Activated CD4-positive, alpha-beta T cell treated with anti-CD3 and anti-CD28 coated beads, Interleukin-2, amount 10 ng/mL, durations not matched to agents 7 days and 5 days (primary cell): ENCODE data around the gene TMEM89. TPM values are rescaled to one million over a fixed set of nuclear protein-coding genes. Genes with fewer than 3 reads are reported as not detected.
A peak's percentile ranks its signal among the peaks of the same experiment; 100 is the strongest.

ENCODE experiments used
- CTCF ChIA-PET: fragments of 350-600 bp; sonication (Branson Sonifier 250); formaldehyde crosslinking; loops from one replicate; lab custom pipeline; 2021; ENCODE audit warnings: antibody characterized with exemption; lab: Charles Lee
- POLR2A ChIA-PET: fragments of 350-600 bp; sonication (Branson Sonifier 250); formaldehyde crosslinking; loops from one replicate; lab custom pipeline; 2021; ENCODE audit warnings: antibody characterized with exemption; lab: Charles Lee
- DNase-seq: peaks from one replicate; pipeline ENCODE4 v3.0.0-alpha.2; 2020
- H3K27ac Mint-ChIP-seq: one replicate; pipeline ENCODE4 v1.8.0; 2021; ENCODE audit warnings: mild to moderate bottlenecking, moderate library complexity, mixed read lengths
- H3K27me3 Mint-ChIP-seq: one replicate; pipeline ENCODE4 v1.8.0; 2021; ENCODE audit warnings: mixed read lengths
- H3K36me3 Mint-ChIP-seq: one replicate; pipeline ENCODE4 v1.8.0; 2021; ENCODE audit warnings: low read depth, mixed read lengths
- H3K4me1 Mint-ChIP-seq: one replicate; pipeline ENCODE4 v1.8.0; 2021; ENCODE audit warnings: mixed read lengths
- H3K4me3 Mint-ChIP-seq: one replicate; pipeline ENCODE4 v1.8.0; 2021; ENCODE audit warnings: mild to moderate bottlenecking, moderate library complexity, mixed read lengths
- H3K9me3 Mint-ChIP-seq: one replicate; pipeline ENCODE4 v1.8.0; 2021; ENCODE audit warnings: mixed read lengths
- total RNA-seq, 2 experiments: library from RNA; stranded (reverse); gene quantifications; one replicate each; pipeline ENCODE4 v1.2.3, GENCODE V29; 2021

Gene TMEM89
- total RNA-seq, 2 experiments from 2014 or later = 0.32 to 0.33 TPM

DNA sequence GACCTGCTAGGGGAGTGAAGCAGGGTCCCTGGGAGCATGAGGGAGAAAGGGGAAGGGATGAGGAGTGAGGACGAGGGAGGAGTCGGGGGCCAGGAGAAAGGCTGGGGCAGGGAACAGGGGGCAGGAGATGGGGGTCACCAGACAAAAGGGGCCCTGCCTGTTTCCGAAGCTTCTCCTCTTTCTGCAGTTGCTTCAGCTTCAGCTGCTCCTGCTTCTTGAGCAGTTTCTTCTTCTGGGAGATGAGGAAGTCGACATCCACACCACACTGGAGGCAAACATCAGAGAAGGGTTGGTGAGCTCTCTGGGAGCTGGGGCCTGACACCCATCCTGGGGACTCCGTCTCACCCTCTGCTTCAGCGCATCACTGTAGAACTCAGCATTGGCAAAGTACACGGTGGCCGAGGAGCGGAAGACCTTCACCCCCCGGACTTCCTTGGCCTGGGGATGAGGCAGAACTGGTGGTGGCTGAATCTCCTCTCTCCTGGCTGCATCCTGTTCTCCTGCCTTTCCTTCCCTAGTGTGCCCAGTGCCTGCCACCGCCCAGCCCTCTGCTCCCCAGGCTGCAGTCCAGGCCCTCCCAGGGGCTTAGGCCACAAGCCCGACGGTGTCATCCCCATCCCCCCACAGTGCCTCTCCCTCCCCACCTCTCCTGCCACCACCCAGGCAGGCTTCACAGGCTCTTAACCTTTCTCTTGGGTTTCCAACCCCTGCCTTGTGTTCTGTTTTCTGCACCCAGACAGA, 6.9 kb upstream of the TMEM89 start:
- peaks cover 15% of the 10 kb centered on the region for H3K36me3 Mint-ChIP-seq
- H3K9me3 Mint-ChIP-seq = no peaks in the 10 kb centered on the region
- H3K27ac Mint-ChIP-seq = no peak overlapping the region
- no peak overlapping the region for H3K4me3 Mint-ChIP-seq
- no peak for DNase-seq
- no peaks in the 10 kb centered on the region for H3K27me3 Mint-ChIP-seq
- H3K4me1 Mint-ChIP-seq = peaks cover 15% of the 10 kb centered on the region
- ChIA-PET CTCF (interaction anchor here (1.1 kb wide), 1 partner anchor 19 kb away, joined by 4 read pairs; the partner anchor contains the start of gene UQCRC1), POLR2A (no interaction called here)

DNA sequence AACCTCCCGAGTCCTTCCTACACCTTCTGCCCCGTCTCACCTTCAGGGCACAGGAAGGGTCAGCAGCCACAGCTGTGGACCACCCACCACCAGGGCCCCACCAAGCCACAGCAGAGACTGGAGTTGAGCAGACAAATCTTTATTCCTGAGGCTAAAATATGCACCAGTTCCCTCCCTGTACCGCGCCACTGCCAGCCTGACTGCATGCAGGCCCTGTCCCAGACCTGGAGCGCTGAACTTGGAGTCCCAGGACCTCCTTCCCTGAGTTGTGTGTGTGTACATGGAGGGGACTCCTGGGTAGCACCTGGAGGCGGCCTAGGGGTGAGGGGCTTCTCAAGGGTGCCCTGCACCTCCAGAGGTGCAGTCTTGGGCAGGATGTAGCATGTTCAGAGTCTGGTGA, 4.0 kb upstream of the TMEM89 start:
- POLR2A ChIA-PET = no interaction called here
- Mint-ChIP-seq H3K4me1 (peaks cover 15% of the 10 kb centered on the region), H3K4me3 (no peak overlapping the region), H3K36me3 (peaks cover 16% of the 10 kb centered on the region), H3K27ac (peak overlapping the region; percentile 9), H3K27me3 (no peaks in the 10 kb centered on the region), H3K9me3 (no peaks in the 10 kb centered on the region)
- DNase-seq = no peak
- CTCF ChIA-PET = interaction anchor here (0.5 to 5.5 kb wide), 2 partner anchors 10 to 16 kb away, joined by 3 to 40 read pairs; partner anchors contain the start of genes SLC26A6 and UQCRC1

DNA sequence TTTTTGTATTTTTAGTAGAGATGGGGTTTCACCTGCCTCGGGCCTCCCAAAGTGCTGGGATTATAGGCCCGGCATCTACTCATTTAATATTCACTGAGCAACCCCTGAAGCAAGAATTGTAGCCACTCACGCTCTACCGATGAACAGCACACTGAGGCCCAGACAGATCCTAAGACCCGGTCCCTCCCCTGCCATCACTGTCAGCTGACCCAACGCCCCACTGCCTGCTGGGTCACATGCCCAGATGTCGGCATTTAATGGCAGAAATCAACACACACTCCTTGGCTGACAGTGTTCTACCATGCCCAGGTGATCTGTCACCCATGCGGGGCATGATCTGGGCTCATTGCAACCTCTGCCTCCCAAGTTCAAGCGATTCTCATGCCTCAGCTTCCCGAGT, 3.2 kb upstream of the TMEM89 start:
- no peak overlapping the region for H3K27ac Mint-ChIP-seq
- H3K27me3 Mint-ChIP-seq = no peaks in the 10 kb centered on the region
- H3K9me3 Mint-ChIP-seq = no peaks in the 10 kb centered on the region
- CTCF ChIA-PET = interaction anchor here (1.0 to 5.5 kb wide), 3 partner anchors 10 to 33 kb away, joined by 3 to 40 read pairs (median 3); partner anchors contain the start of genes SLC26A6 and UQCRC1
- peaks cover 16% of the 10 kb centered on the region for H3K36me3 Mint-ChIP-seq
- H3K4me3 Mint-ChIP-seq = no peak overlapping the region
- peaks cover 15% of the 10 kb centered on the region for H3K4me1 Mint-ChIP-seq
- DNase-seq = no peak
- POLR2A ChIA-PET = interaction anchor here (0.8 kb wide), 1 partner anchor 15 kb away, joined by 3 read pairs; the partner anchor contains the start of gene UQCRC1

DNA sequence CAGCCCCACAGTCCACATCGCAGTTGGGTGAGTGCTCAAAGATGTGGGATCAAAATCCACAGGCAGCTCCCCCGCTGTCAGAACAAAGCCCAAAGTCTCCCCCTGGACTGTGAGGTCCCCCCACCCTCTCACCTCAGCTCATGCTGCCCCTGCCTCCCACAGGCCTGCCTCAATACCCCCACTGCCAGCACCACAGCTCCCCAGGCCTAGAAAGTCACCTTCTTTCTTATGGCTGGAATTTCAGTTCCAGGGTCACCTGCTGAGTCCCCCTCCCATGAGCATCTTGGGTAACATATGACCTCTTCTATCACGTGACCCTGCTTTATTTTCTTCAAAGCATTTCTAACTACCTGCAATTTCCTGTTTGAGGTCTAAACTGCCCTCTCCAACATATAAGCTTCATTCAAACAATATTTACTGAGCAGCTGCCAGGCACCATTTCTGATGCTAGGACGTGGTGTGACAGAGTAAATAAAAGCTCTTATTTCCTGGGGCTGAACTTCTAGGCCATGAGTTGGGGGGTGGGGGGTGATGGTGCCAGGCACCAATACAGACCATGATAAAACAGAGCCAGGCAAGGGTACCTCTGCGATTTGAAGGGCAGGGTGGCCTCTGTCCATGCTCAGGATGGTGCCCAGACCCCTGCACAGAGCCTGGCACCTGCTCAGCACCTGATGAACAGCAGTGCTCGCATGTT, 2.4 kb upstream of the TMEM89 start:
- no peaks in the 10 kb centered on the region for H3K27me3 Mint-ChIP-seq
- no peak for DNase-seq
- H3K4me1 Mint-ChIP-seq = peaks cover 15% of the 10 kb centered on the region
- ChIA-PET CTCF (interaction anchor here (1.0 to 5.5 kb wide), 6 partner anchors 11 to 40 kb away, joined by 3 to 40 read pairs (median 5); partner anchors contain the start of genes SLC26A6 and UQCRC1), POLR2A (interaction anchor here (0.8 kb wide), 1 partner anchor 15 kb away, joined by 3 read pairs; the partner anchor contains the start of gene UQCRC1)
- peaks cover under 1% of the 10 kb centered on the region for H3K9me3 Mint-ChIP-seq
- H3K27ac Mint-ChIP-seq = peak overlapping the region; percentile 68
- no peak overlapping the region for H3K4me3 Mint-ChIP-seq
- H3K36me3 Mint-ChIP-seq = peaks cover 16% of the 10 kb centered on the region

DNA sequence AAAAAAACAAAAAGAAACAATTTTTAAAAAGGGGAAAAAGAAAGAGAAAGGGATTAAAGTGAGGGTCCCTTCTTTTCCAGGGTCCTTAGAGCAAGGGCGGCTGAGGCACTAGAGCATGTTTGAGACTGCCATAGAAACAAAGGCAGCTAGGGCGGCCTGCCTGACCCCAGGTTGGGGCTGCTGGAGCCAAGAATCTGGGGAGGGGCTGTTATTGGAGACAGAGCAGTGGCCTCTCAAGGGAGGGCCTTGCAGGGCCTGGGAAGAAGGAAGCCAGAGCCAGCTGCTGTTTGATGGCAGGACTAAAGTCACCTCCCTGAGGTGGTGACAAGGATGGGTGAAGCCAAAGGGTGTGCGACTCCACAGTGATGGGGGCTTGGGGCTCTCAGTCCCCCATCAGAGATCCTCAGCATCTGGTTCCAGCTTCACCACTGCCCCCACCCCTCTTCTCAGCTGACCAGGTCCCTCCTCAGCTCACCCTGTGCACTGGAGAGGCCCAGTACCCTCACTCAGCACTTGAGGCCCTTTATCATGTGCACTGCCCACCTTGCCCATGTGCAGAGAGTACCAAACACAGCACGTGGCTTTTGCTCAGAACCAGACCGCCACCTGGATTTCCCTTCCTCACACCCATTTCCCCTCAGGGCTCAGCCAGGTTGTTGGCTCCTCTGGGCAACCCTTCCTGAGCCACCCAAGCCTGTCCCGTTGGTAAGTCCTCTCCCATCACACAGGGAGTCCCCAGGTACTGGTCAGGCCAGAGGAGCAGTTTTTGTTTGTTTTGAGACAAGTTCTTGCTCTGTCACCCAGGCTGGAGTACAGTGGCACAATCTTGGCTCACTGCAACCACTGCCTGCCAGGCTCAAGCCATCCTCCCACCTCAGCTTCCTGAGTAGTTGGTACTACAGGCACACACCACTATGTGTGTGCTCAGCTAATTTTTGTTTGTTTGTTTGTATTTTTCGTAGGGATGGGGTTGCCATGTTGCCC, 1.7 kb downstream of the TMEM89 start:
- Mint-ChIP-seq H3K4me3 (no peak overlapping the region), H3K27ac (no peak overlapping the region), H3K36me3 (peaks cover 13% of the 10 kb centered on the region), H3K9me3 (peaks cover 15% of the 10 kb centered on the region), H3K4me1 (peaks cover 11% of the 10 kb centered on the region), H3K27me3 (no peaks in the 10 kb centered on the region)
- ChIA-PET CTCF (interaction anchor here (0.5 to 1.4 kb wide), 4 partner anchors 16 to 146 kb away, joined by 3 to 4 read pairs (median 4); partner anchors contain the start of gene SLC26A6), POLR2A (interaction anchor here (0.5 kb wide), 1 partner anchor 733 kb away, joined by 3 read pairs; no protein-coding TSS in a partner anchor)
- no peak for DNase-seq

DNA sequence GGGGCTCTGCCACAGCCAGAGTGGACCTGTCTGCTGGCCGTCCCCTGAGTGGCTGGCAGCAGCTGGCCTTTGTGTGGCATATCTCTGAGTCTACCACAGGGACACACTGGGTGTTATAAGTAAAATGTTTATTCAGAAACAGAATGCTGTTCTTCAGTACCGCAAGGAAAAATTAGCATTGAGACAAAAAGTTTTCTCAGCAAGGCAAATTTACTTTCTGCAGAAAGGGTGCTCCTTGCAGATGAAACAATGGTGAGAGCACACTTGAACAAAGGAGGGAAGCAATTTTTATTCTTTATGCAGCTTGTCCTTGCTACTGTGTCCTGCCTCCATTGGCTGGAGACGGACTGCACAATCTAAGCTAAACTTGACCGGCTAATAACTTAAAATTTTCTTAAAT, 4.0 kb downstream of the TMEM89 start:
- H3K9me3 Mint-ChIP-seq = peaks cover 15% of the 10 kb centered on the region
- CTCF ChIA-PET = interaction anchor here (1.1 kb wide), 1 partner anchor 18 kb away, joined by 4 read pairs; the partner anchor contains the start of gene SLC26A6
- peaks cover 13% of the 10 kb centered on the region for H3K36me3 Mint-ChIP-seq
- no peaks in the 10 kb centered on the region for H3K27me3 Mint-ChIP-seq
- POLR2A ChIA-PET = no interaction called here
- H3K4me3 Mint-ChIP-seq = no peak overlapping the region
- peaks cover 7% of the 10 kb centered on the region for H3K4me1 Mint-ChIP-seq
- DNase-seq = no peak
- no peak overlapping the region for H3K27ac Mint-ChIP-seq

DNA sequence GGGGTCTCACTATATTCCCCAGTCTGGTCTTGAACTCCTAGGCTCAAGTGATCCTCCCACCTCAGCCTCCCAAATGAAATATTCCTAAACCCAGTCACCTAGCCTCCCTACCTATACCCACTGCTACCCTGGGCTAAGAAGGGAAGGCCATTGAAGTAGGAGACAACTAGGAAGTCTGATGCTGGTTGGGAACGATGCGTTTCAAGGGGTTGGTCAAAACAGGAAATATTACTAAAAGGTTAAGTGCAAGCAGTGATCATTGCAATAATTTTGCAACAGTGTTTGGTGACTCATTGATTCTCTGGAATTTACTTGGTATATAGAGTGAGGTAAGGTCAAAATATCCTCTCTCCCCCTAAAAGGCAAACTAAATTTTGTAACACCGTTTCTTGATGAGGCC, 7.5 kb downstream of the TMEM89 start:
- CTCF ChIA-PET = interaction anchor here (0.8 to 3.0 kb wide), 4 partner anchors 9 to 72 kb away, joined by 3 to 9 read pairs (median 4); no protein-coding TSS in a partner anchor
- peaks cover 16% of the 10 kb centered on the region for H3K4me1 Mint-ChIP-seq
- peaks cover 11% of the 10 kb centered on the region for H3K36me3 Mint-ChIP-seq
- no peak overlapping the region for H3K27ac Mint-ChIP-seq
- no peaks in the 10 kb centered on the region for H3K27me3 Mint-ChIP-seq
- H3K9me3 Mint-ChIP-seq = peaks cover 15% of the 10 kb centered on the region
- no peak overlapping the region for H3K4me3 Mint-ChIP-seq
- DNase-seq = no peak
- POLR2A ChIA-PET = no interaction called here

DNA sequence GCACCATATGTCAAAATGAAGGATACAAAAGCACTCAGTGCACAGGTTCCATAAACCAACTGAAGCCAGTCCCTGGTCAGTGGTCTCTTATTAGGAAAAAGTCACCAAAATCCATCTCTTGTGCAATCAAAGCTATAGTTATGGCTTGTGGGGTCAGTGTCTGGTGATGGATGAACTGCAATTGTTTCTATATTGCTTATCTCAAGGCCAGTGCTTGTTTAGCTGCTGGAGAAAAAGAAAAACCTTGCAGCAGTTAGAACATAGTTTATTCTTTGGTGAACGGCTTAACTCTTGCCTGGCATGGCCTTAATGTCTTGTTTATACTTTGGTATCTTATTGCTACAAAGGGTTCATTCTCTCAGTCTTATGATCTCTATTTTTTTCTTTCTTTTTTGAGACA, 9.3 kb downstream of the TMEM89 start:
- ChIA-PET CTCF (interaction anchor here (0.7 to 3.0 kb wide), 3 partner anchors 11 to 212 kb away, joined by 4 to 9 read pairs (median 4); no protein-coding TSS in a partner anchor), POLR2A (no interaction called here)
- H3K9me3 Mint-ChIP-seq = peaks cover 6% of the 10 kb centered on the region
- H3K36me3 Mint-ChIP-seq = peaks cover 15% of the 10 kb centered on the region
- H3K4me3 Mint-ChIP-seq = no peak overlapping the region
- H3K27ac Mint-ChIP-seq = no peak overlapping the region
- no peak for DNase-seq
- peaks cover 26% of the 10 kb centered on the region for H3K4me1 Mint-ChIP-seq
- no peaks in the 10 kb centered on the region for H3K27me3 Mint-ChIP-seq

DNA sequence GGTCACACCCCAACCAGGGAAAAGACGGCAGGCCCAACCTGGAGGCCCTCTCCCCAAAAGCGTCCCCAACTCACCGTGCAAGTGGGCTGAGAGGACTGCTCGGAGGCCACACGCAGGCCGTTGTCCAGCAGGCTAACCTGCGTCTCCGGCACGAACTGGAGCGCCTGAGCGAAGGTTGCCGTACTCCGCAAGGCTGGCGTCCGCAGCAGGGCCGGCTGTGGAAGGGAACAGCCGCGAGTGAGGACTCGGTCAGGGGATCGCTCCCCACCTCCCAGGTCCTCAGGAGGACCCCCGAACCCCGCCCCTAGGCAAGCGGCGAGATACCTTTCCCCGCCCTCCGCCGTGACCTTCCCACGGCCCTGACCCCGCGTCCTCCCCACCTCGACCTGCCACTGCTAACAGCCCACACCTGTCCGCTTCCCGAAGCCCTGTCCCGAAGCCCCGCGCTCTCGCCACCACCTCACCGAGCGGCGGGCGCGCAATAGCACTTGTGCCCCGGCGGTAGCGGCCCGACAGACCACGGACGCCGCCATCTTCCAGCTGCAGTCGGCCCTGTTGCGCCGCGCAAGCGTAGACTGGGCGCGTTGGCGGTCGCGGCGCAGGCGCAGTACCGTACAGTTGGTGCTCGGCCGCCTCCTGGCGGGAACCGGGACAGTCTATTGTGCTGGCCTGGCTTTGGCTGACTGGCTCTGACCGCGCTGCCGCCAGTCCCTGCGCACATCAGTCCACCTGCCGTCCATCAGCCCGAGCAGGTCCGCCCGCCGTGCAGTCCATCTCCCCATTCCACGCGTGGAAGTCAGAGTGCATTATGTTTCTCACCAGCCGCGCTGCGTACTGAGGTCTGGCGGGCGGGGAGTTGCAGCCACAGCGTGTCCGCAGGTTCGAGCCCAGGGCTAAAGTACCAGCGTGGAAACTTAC, 12.2 kb downstream of the TMEM89 start, which contains the start of gene UQCRC1:
Gene UQCRC1 (minus strand): TSS at position 559 of the 918 bp plus-strand sequence. CDS start 26 bp downstream, at position 533.
- peak within 1 kb of the TSS; percentile 97 for H3K27ac Mint-ChIP-seq
- H3K4me3 Mint-ChIP-seq = peak within 1 kb of the TSS; percentile 92
- peaks cover 25% of the 10 kb centered on the region for H3K36me3 Mint-ChIP-seq
- peak; percentile 93 for DNase-seq
- ChIA-PET POLR2A (interaction anchor here (1.0 kb wide), 1 partner anchor 15 kb away, joined by 3 read pairs; no protein-coding TSS in a partner anchor), CTCF (interaction anchor here (0.5 to 1.6 kb wide), 7 partner anchors 12 to 512 kb away, joined by 3 to 4 read pairs (median 4); no protein-coding TSS in a partner anchor)
- peaks cover 25% of the 10 kb centered on the region for H3K4me1 Mint-ChIP-seq
- no peaks in the 10 kb centered on the region for H3K27me3 Mint-ChIP-seq
- H3K9me3 Mint-ChIP-seq = no peaks in the 10 kb centered on the region

DNA sequence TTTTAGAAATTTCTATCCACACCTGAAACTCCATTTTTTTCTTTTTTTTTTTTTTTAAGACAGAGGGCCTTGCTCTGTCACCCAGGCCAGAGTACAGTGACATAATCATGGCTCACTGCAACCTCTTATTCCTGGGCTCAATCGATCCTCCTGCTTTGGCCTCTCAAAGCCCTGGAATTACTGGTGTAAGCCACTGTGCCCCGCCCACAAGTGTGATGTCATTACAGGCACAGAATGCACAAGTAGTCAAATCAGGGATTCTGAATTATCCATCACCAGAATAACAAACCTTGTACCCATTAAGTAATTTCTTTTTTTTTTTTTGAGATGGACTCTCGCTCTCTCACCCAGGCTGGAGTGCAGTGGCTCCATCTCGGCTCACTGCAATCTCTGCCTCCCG, 14.1 kb downstream of the TMEM89 start:
- ChIA-PET POLR2A (no interaction called here), CTCF (interaction anchor here (0.9 kb wide), 1 partner anchor 150 kb away, joined by 3 read pairs; no protein-coding TSS in a partner anchor)
- H3K9me3 Mint-ChIP-seq = no peaks in the 10 kb centered on the region
- no peak for DNase-seq
- H3K36me3 Mint-ChIP-seq = peaks cover 36% of the 10 kb centered on the region
- no peak overlapping the region for H3K4me3 Mint-ChIP-seq
- no peaks in the 10 kb centered on the region for H3K27me3 Mint-ChIP-seq
- H3K27ac Mint-ChIP-seq = no peak overlapping the region
- H3K4me1 Mint-ChIP-seq = peaks cover 18% of the 10 kb centered on the region
